Ascending aorta (tissue), 2 donors: Measurements from ENCODE around the gene LRRC7. TPM values are rescaled to one million over a fixed set of nuclear protein-coding genes. Genes with fewer than 3 reads are reported as not detected.

ENCODE experiments used
- DNase-seq, 2 donors: peaks; one replicate each; pipeline ENCODE4 v3.0.0-alpha.2; 2019; ENCODE audit warnings: low spot score in 2 of 2
- H3K27ac ChIP-seq, 2 donors: fragments of 200-600 bp; sonication (generic); one replicate each; pipeline ENCODE4 v1.5.1; 2016 to 2017; ENCODE audit warnings: mild to moderate bottlenecking in 1 of 2
- H3K27me3 ChIP-seq: fragments of 200-600 bp; sonication (generic); one replicate; pipeline ENCODE4 v1.5.1; 2017
- H3K36me3 ChIP-seq, 2 donors: fragments of 200-600 bp; sonication (generic); one replicate each; pipeline ENCODE4 v1.5.1; 2016
- H3K4me1 ChIP-seq, 2 donors: fragments of 200-600 bp; sonication (generic); one replicate each; pipeline ENCODE4 v1.5.1; 2016 to 2017; ENCODE audit warnings: mild to moderate bottlenecking in 1 of 2
- H3K4me3 ChIP-seq, 2 donors: fragments of 200-600 bp; sonication (generic); one replicate each; pipeline ENCODE4 v1.5.1; 2016 to 2017; ENCODE audit warnings: mild to moderate bottlenecking in 1 of 2
- H3K9me3 ChIP-seq, 2 donors: fragments of 200-600 bp; sonication (generic); one replicate each; pipeline ENCODE4 v1.5.1; 2016
- intact Hi-C: fragments of 100-400 bp; cut with DNase I; formaldehyde crosslinking; loops from one replicate; pipeline ENCODE4 v1.15.1; 2023
- total RNA-seq: library from RNA; depleted of rRNA; stranded (reverse); fragments of >200 nt; gene quantifications from one replicate; pipeline ENCODE4 v1.1.0, GENCODE V29; 2016
- TF ChIP-seq, protein P1 (sequence below), 3 experiments: fragments of 200-600 bp in 2 of 3; fragments of 450-650 bp in 1 of 3; sonication (generic) in 2 of 3; IDR thresholded peaks; one replicate each; pipeline ENCODE4 v1.5.1; 2016 to 2019; ENCODE audit warnings: antibody characterized with exemption in 3 of 3, mild to moderate bottlenecking in 1 of 3, moderate library complexity in 1 of 3

LRRC7 gene
- total RNA-seq, 1 donor from 2014 or later: not detected

DNA sequence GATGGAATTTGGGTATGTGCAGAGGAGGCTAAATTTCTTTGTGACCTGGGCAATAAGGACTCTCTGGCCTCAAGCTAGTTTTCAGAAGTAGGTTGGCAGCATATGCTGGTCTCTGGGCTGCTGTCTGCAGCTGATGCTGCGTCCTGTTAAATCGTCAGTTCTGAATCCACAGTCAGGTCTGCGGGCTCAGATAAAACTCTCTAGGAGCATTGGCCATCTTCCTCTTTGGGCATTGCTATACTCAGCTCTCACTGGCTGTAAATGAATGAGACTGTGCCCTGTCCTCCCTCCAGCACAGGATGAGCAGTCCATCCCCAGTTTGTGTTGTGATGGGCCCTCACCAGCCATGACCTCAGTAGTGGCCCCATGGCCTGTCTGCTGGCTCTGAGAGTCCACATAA lies 365.0 kb downstream of the LRRC7 start:
- no peaks in the 10 kb centered on the region for H3K9me3 ChIP-seq
- intact Hi-C loops: no loop called here
- H3K4me1 ChIP-seq: no peaks in the 10 kb centered on the region
- no peak overlapping the region for H3K4me3 ChIP-seq
- DNase-seq: no peak
- no peaks in the 10 kb centered on the region for H3K27me3 ChIP-seq
- TF ChIP-seq, protein P1, sequence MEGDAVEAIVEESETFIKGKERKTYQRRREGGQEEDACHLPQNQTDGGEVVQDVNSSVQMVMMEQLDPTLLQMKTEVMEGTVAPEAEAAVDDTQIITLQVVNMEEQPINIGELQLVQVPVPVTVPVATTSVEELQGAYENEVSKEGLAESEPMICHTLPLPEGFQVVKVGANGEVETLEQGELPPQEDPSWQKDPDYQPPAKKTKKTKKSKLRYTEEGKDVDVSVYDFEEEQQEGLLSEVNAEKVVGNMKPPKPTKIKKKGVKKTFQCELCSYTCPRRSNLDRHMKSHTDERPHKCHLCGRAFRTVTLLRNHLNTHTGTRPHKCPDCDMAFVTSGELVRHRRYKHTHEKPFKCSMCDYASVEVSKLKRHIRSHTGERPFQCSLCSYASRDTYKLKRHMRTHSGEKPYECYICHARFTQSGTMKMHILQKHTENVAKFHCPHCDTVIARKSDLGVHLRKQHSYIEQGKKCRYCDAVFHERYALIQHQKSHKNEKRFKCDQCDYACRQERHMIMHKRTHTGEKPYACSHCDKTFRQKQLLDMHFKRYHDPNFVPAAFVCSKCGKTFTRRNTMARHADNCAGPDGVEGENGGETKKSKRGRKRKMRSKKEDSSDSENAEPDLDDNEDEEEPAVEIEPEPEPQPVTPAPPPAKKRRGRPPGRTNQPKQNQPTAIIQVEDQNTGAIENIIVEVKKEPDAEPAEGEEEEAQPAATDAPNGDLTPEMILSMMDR (IDR thresholded peaks at IDR 0.05): no peak
- H3K27ac ChIP-seq: no peak overlapping the region
- no peaks in the 10 kb centered on the region for H3K36me3 ChIP-seq

DNA sequence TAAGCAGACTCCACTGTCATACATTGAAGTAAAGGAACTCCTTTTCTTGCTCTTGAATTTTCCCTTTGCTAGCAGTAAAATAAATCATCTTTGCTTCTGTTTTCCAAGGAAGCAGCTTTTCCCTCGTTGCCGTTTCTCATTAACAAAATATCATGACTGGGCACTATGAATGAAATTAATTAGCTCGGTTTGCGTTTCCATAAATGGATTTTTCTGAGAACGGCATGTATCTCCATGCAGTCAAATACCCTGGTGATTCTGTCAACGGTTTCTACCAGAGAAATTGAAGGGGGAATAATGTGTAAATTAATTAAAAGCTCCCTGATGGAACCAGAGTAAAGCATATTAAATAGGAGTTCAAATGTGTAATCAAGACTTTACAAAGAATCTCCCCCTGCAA lies 372.5 kb downstream of the LRRC7 start:
- no peak overlapping the region for H3K4me3 ChIP-seq
- TF ChIP-seq, protein P1 (IDR thresholded peaks at IDR 0.05): no peak
- H3K27ac ChIP-seq: no peak overlapping the region
- DNase-seq: no peak
- intact Hi-C loops: no loop called here
- no peaks in the 10 kb centered on the region for H3K9me3 ChIP-seq
- no peaks in the 10 kb centered on the region for H3K36me3 ChIP-seq
- no peaks in the 10 kb centered on the region for H3K27me3 ChIP-seq
- no peaks in the 10 kb centered on the region for H3K4me1 ChIP-seq

DNA sequence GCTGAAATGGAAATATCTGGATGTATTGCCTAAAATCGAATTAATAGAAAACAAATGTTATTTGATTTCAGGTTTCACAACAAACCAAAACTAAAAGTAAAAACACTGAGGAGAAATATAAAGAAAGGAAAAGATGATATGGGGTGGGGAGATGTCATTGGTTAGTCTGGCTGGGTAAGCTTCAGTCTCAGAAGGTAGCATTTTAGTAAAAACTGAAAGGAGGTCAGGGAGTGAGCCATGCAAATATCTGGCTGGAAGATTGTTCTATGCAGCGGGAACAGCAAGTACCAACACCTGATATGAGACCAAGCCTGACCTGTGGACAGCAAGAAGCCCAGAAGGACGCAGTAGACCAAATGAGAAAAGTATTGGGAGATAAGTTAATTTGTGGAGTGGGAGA lies 373.1 kb downstream of the LRRC7 start:
- no peaks in the 10 kb centered on the region for H3K4me1 ChIP-seq
- no peaks in the 10 kb centered on the region for H3K36me3 ChIP-seq
- DNase-seq: no peak
- H3K9me3 ChIP-seq: no peaks in the 10 kb centered on the region
- H3K4me3 ChIP-seq: no peak overlapping the region
- no peaks in the 10 kb centered on the region for H3K27me3 ChIP-seq
- intact Hi-C loops: no loop called here
- TF ChIP-seq, protein P1 (IDR thresholded peaks at IDR 0.05): no peak
- no peak overlapping the region for H3K27ac ChIP-seq

DNA sequence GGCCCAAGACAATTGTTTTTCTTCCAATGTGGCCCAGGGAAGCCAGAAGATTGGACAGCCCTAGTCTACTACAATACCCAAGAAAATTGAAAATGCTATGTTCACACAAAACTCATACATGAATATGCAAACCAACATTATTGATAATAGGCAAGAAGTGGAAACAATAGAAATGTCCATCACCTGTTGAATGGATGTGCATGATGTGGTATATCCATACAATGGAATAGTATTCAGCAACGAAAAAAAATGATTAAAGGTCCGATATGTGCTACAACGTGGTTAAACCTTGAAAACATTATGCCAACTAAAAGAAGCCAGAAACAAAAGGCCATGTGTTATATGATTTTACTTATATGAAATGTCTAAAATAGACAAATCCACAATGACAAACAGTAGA lies 375.3 kb downstream of the LRRC7 start:
- no peaks in the 10 kb centered on the region for H3K9me3 ChIP-seq
- no peak overlapping the region for H3K27ac ChIP-seq
- intact Hi-C loops: no loop called here
- H3K4me3 ChIP-seq: no peak overlapping the region
- H3K4me1 ChIP-seq: no peaks in the 10 kb centered on the region
- H3K36me3 ChIP-seq: no peaks in the 10 kb centered on the region
- TF ChIP-seq, protein P1 (IDR thresholded peaks at IDR 0.05): no peak
- H3K27me3 ChIP-seq: no peaks in the 10 kb centered on the region
- DNase-seq: no peak

DNA sequence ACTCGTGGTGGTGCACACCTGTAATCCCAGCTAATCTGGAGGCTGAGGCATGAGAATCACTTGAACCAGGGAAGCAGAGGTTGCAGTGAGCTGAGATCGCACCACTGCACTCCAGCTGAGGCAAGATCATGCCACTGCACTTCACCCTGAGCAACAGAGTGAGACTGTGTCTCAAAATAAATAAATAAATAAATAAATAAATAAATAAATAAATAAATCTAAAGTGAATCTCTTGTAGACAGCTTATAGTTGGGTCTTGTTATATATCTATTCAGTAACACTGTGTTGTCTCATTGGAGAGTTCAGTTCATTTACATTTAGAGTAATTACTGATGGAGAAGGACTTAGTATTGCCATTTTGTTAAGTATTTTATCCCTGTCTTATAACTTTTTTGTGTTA lies 379.2 kb downstream of the LRRC7 start:
- TF ChIP-seq, protein P1 (IDR thresholded peaks at IDR 0.05): no peak
- intact Hi-C loops: no loop called here
- Histone ChIP-seq H3K27ac (no peak overlapping the region), H3K4me1 (no peaks in the 10 kb centered on the region), H3K4me3 (no peak overlapping the region), H3K36me3 (no peaks in the 10 kb centered on the region), H3K27me3 (no peaks in the 10 kb centered on the region), H3K9me3 (no peaks in the 10 kb centered on the region)
- DNase-seq: no peak

DNA sequence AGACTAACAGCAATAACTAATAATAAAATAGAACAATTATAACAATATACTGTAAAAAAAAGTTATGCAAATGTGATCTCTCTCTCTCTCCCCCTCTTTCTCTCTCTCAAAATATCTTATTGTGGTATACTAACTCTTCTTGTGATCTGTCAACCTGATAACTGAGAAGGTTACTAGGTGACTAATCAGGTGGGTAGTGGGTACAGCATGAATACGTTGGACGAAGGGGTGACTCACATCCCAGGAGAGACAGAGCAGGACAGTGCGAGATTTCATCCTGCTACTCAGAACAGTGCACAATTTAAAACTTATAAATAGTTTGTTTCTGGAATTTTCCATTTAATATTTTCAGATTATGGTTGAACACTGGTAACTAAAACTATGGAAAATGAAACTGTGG lies 380.1 kb downstream of the LRRC7 start:
- no peak overlapping the region for H3K27ac ChIP-seq
- no peak overlapping the region for H3K4me3 ChIP-seq
- H3K4me1 ChIP-seq: no peaks in the 10 kb centered on the region
- no peaks in the 10 kb centered on the region for H3K36me3 ChIP-seq
- H3K9me3 ChIP-seq: no peaks in the 10 kb centered on the region
- no peak for DNase-seq
- intact Hi-C loops: no loop called here
- H3K27me3 ChIP-seq: no peaks in the 10 kb centered on the region
- TF ChIP-seq, protein P1 (IDR thresholded peaks at IDR 0.05): no peak
